H9 (cell line): ENCODE results near the gene YAP1. TPM values are rescaled to one million over a fixed set of nuclear protein-coding genes. Genes with fewer than 3 reads are reported as not detected.
A peak's percentile ranks its signal among the peaks of the same experiment; 100 is the strongest.

ENCODE experiments used
- DNase-seq: peaks from one replicate; pipeline ENCODE4 v3.0.0-alpha.2; 2017
- H2AFZ ChIP-seq: one replicate; pipeline ENCODE4 v1.6.1; 2013; ENCODE audit warnings: mild to moderate bottlenecking, low read length, control low read depth, moderate library complexity
- H2AK5ac ChIP-seq: 2 replicates; pipeline ENCODE4 v1.6.1; 2013; ENCODE audit warnings: low read length, control low read depth, mixed read lengths; ENCODE audit not compliant: insufficient read length
- H2BK120ac ChIP-seq: one replicate; pipeline ENCODE4 v1.6.1; 2013; ENCODE audit warnings: low read depth, mild to moderate bottlenecking, low read length, control low read depth, inconsistent platforms; ENCODE audit not compliant: poor library complexity, severe bottlenecking
- H2BK12ac ChIP-seq: 2 replicates; pipeline ENCODE4 v1.6.1; 2013; ENCODE audit warnings: low read length, control low read depth, mixed read lengths, low read depth; ENCODE audit not compliant: insufficient read length
- H2BK15ac ChIP-seq: 2 replicates; pipeline ENCODE4 v1.6.1; 2013; ENCODE audit warnings: low read depth, low read length, control low read depth
- H2BK20ac ChIP-seq: one replicate; pipeline ENCODE4 v1.6.1; 2013; ENCODE audit warnings: low read depth, mild to moderate bottlenecking, low read length, control low read depth, inconsistent platforms; ENCODE audit not compliant: poor library complexity, severe bottlenecking
- H2BK5ac ChIP-seq: 2 replicates; pipeline ENCODE4 v1.6.1; 2013; ENCODE audit warnings: low read length, control low read depth, mixed read lengths; ENCODE audit not compliant: insufficient read length
- H3K14ac ChIP-seq: 2 replicates; pipeline ENCODE4 v1.6.1; 2013; ENCODE audit warnings: low read length, control low read depth; ENCODE audit not compliant: insufficient read depth
- H3K18ac ChIP-seq: 2 replicates; pipeline ENCODE4 v1.6.1; 2013; ENCODE audit warnings: low read depth, mild to moderate bottlenecking, mixed read lengths, low read length, control low read depth; ENCODE audit not compliant: insufficient read length
- H3K23ac ChIP-seq: 2 replicates; pipeline ENCODE4 v1.6.1; 2013; ENCODE audit warnings: low read length, control low read depth, mixed read lengths, low read depth; ENCODE audit not compliant: insufficient read length
- H3K23me2 ChIP-seq: 2 replicates; pipeline ENCODE4 v1.6.1; 2013; ENCODE audit warnings: low read depth, mild to moderate bottlenecking, mixed read lengths, low read length, control low read depth; ENCODE audit not compliant: insufficient read length, poor library complexity, severe bottlenecking
- H3K27ac ChIP-seq: 2 replicates; pipeline ENCODE4 v1.5.1; 2013; ENCODE audit warnings: low read length, control low read depth, mixed read lengths, low read depth; ENCODE audit not compliant: insufficient read length
- H3K27me3 ChIP-seq: 2 replicates; pipeline ENCODE4 v1.6.1; 2013; ENCODE audit warnings: low read length, control low read depth, inconsistent platforms; ENCODE audit not compliant: insufficient read depth
- H3K4ac ChIP-seq: 2 replicates; pipeline ENCODE4 v1.6.1; 2013; ENCODE audit warnings: low read depth, mild to moderate bottlenecking, control low read depth, inconsistent platforms, low read length, moderate library complexity
- H3K4me1 ChIP-seq: 2 replicates; pipeline ENCODE4 v1.6.1; 2013; ENCODE audit warnings: low read length, control low read depth, inconsistent platforms; ENCODE audit not compliant: insufficient read depth
- H3K4me2 ChIP-seq: 2 replicates; pipeline ENCODE4 v1.6.1; 2013; ENCODE audit warnings: low read length, control low read depth, mixed read lengths; ENCODE audit not compliant: insufficient read length, insufficient read depth
- H3K56ac ChIP-seq: 2 replicates; pipeline ENCODE4 v1.6.1; 2013; ENCODE audit warnings: low read depth, mild to moderate bottlenecking, mixed read lengths, low read length, control low read depth; ENCODE audit not compliant: insufficient read length
- H3K79me1 ChIP-seq: 2 replicates; pipeline ENCODE4 v1.6.1; 2013; ENCODE audit warnings: low read depth, mild to moderate bottlenecking, moderate library complexity, low read length, control low read depth, inconsistent platforms; ENCODE audit not compliant: insufficient read depth, poor library complexity, severe bottlenecking
- H3K79me2 ChIP-seq: 2 replicates; pipeline ENCODE4 v1.6.1; 2013; ENCODE audit warnings: low read length, control low read depth, inconsistent platforms; ENCODE audit not compliant: insufficient read depth
- H3K9ac ChIP-seq: 2 replicates; pipeline ENCODE4 v1.6.1; 2013; ENCODE audit warnings: low read length, control low read depth, mixed read lengths; ENCODE audit not compliant: insufficient read length; ENCODE audit errors: extremely low read depth
- H3K9me3 ChIP-seq: one replicate; pipeline ENCODE4 v1.6.1; 2013; ENCODE audit warnings: low read depth, low read length, inconsistent platforms; ENCODE audit not compliant: control insufficient read depth
- H3T11ph ChIP-seq: one replicate; pipeline ENCODE4 v1.6.1; 2013; ENCODE audit warnings: mild to moderate bottlenecking, low read length, control low read depth, inconsistent platforms
- H4K20me1 ChIP-seq: one replicate; pipeline ENCODE4 v1.6.1; 2013; ENCODE audit not compliant: control insufficient read depth, insufficient read length, insufficient read depth
- H4K5ac ChIP-seq: 2 replicates; pipeline ENCODE4 v1.6.1; 2013; ENCODE audit warnings: low read depth, mild to moderate bottlenecking, mixed read lengths, low read length, control low read depth; ENCODE audit not compliant: insufficient read length
- H4K8ac ChIP-seq: replicated peaks from 2 replicates; pipeline ENCODE4 v1.6.1; 2013; ENCODE audit warnings: low read length, control low read depth, mixed read lengths, low read depth; ENCODE audit not compliant: insufficient read length
- H4K91ac ChIP-seq: 2 replicates; pipeline ENCODE4 v1.6.1; 2013; ENCODE audit warnings: low read depth, mild to moderate bottlenecking, moderate library complexity, mixed read lengths, low read length, control low read depth; ENCODE audit not compliant: insufficient read length
- H3K27ac Mint-ChIP-seq, 3 experiments: 2 replicates in 2 of 3; 3 replicates in 1 of 3; pipeline ENCODE4 v1.8.0; 2020 to 2021; ENCODE audit warnings: mixed read lengths in 3 of 3, mild to moderate bottlenecking in 1 of 3, moderate library complexity in 1 of 3
- H3K27me3 Mint-ChIP-seq: 2 replicates; pipeline ENCODE4 v1.8.0; 2021; ENCODE audit warnings: low read depth, mild to moderate bottlenecking, moderate library complexity, mixed read lengths
- H3K36me3 Mint-ChIP-seq, 3 experiments: 2 replicates in 2 of 3; 3 replicates in 1 of 3; pipeline ENCODE4 v1.8.0; 2020 to 2021; ENCODE audit warnings: low read depth in 3 of 3, mixed read lengths in 3 of 3; ENCODE audit not compliant: insufficient read depth in 1 of 3
- H3K4me1 Mint-ChIP-seq, 2 experiments: 2 replicates each; pipeline ENCODE4 v1.8.0; 2020; ENCODE audit warnings: mixed read lengths in 2 of 2
- H3K4me3 Mint-ChIP-seq, 2 experiments: 2 replicates in 1 of 2; 3 replicates in 1 of 2; pipeline ENCODE4 v1.8.0; 2020 to 2021; ENCODE audit warnings: mild to moderate bottlenecking in 2 of 2, mixed read lengths in 2 of 2, moderate library complexity in 1 of 2
- H3K9me3 Mint-ChIP-seq, 2 experiments: 2 replicates in 1 of 2; 3 replicates in 1 of 2; pipeline ENCODE4 v1.8.0; 2020; ENCODE audit warnings: mild to moderate bottlenecking in 2 of 2, mixed read lengths in 2 of 2, moderate library complexity in 1 of 2
- CTCF ChIP-seq: fragments of 200-600 bp; sonication (generic); conservative IDR thresholded peaks from 3 replicates; pipeline ENCODE4 v1.8.0; 2021; ENCODE audit warnings: antibody characterized with exemption, mild to moderate bottlenecking
- WGBS: extraction: QIAGEN DNeasy Blood & Tissue Kit; methylation state at CpG from one replicate; pipeline ENCODE4 v1.1.7; 2013; ENCODE audit warnings: missing lambda C conversion rate, low lambda C conversion rate, mixed read lengths; ENCODE audit not compliant: insufficient read length; ENCODE audit errors: extremely low coverage; 5-methylcytosine and 5-hydroxymethylcytosine counted together
- total RNA-seq: library from RNA; stranded (reverse); gene quantifications from 2 replicates; pipeline ENCODE4 v1.2.1, GENCODE V29; 2021

The YAP1 gene
- total RNA-seq, 1 experiment from 2014 or later = 124 TPM

GRCh38 chr11:102237096-102237735 lies 127.0 kb downstream of the YAP1 start:
- Histone ChIP-seq H3T11ph (no peak overlapping the region), H2BK5ac (no peak overlapping the region), H3K4me2 (no peak overlapping the region), H4K8ac (no peak overlapping the region), H2BK12ac (no peak overlapping the region), H2BK120ac (no peak overlapping the region), H3K4me1 (0 out of 2 replicates have a peak, but pooled peaks cover 3% of the 10 kb centered on the region), H2BK20ac (no peak overlapping the region), H3K4ac (no peak overlapping the region), H4K91ac (no peak overlapping the region), H3K27me3 (no peaks in the 10 kb centered on the region), H3K79me2 (no peaks in the 10 kb centered on the region), H3K56ac (no peak overlapping the region), H3K23me2 (no peaks in the 10 kb centered on the region), H3K27ac (no peak overlapping the region), H3K9ac (no peak overlapping the region), H3K23ac (no peak overlapping the region), H2BK15ac (no peak overlapping the region), H2AK5ac (no peak overlapping the region), H3K79me1 (no peaks in the 10 kb centered on the region), H4K5ac (no peak overlapping the region), H3K9me3 (no peaks in the 10 kb centered on the region), H4K20me1 (no peaks in the 10 kb centered on the region), H3K18ac (no peak overlapping the region), H2AFZ (no peak overlapping the region), H3K14ac (no peak overlapping the region)
- no CpG with 5 or more reads among the region's 5 CpGs for WGBS
- no peak for DNase-seq
- Mint-ChIP-seq H3K27ac (peak overlapping the region in 1 of 3 experiments; percentile 72; a peak in 1 of 7 replicates), H3K27me3 (no peaks in the 10 kb centered on the region; the same call in 1 of the 2 replicates), H3K4me1 (peaks cover 20 to 29% of the 10 kb centered on the region in 2 experiments), H3K9me3 (no peaks in the 10 kb centered on the region), H3K36me3 (peaks cover 0 to 9% (median 0%) of the 10 kb centered on the region in 3 experiments; a peak in 2 of 7 replicates), H3K4me3 (no peak overlapping the region)
- no peak for TF ChIP-seq CTCF
